Embryonic facial prominence (tissue), 1 donor: ENCODE measurements around the gene FRMD1.

ENCODE experiments used
- DNase-seq: peaks from one replicate; pipeline ENCODE4 v3.0.0-alpha.2; 2016; ENCODE audit errors: extremely low spot score

FRMD1 gene

GRCh38 chr6:168027521-168027920 is 51.5 kb downstream of the FRMD1 start:
- no peak for DNase-seq

- DNase-seq, result no peak
Measured at GRCh38 chr6:168026925-168027324, 52.1 kb downstream of the FRMD1 start.

- no peak for DNase-seq
Measured at GRCh38 chr6:168025831-168026710, 52.9 kb downstream of the FRMD1 start.

- DNase-seq, result no peak
Measured at GRCh38 chr6:168024951-168025510, 54.0 kb downstream of the FRMD1 start.

- DNase-seq, result no peak
Measured at GRCh38 chr6:168022488-168023321, 56.3 kb downstream of the FRMD1 start.

- no peak for DNase-seq
Measured at GRCh38 chr6:168021581-168021980, 57.4 kb downstream of the FRMD1 start.

GRCh38 chr6:168020242-168020641 is 58.8 kb downstream of the FRMD1 start:
- no peak for DNase-seq

- no peak for DNase-seq
Measured at GRCh38 chr6:168018664-168019063, 60.3 kb downstream of the FRMD1 start.

GRCh38 chr6:168017629-168018028 is 61.4 kb downstream of the FRMD1 start:
- no peak for DNase-seq

GRCh38 chr6:168016721-168017525 is 62.1 kb downstream of the FRMD1 start:
- peak; percentile 25 for DNase-seq

- no peak for DNase-seq
Measured at GRCh38 chr6:168016176-168016620, 62.8 kb downstream of the FRMD1 start.

- no peak for DNase-seq
Measured at GRCh38 chr6:168015482-168016175, 63.4 kb downstream of the FRMD1 start.

- no peak for DNase-seq
Measured at GRCh38 chr6:168015009-168015408, 64.0 kb downstream of the FRMD1 start.

GRCh38 chr6:168014428-168014827 is 64.6 kb downstream of the FRMD1 start:
- peak; percentile 39 for DNase-seq

GRCh38 chr6:168013250-168013915 is 65.6 kb downstream of the FRMD1 start:
- DNase-seq, result no peak

GRCh38 chr6:168012431-168013249 is 66.4 kb downstream of the FRMD1 start:
- no peak for DNase-seq

- no peak for DNase-seq
Measured at GRCh38 chr6:168011291-168011690, 67.7 kb downstream of the FRMD1 start.

- DNase-seq, result no peak
Measured at GRCh38 chr6:168009331-168009730, 69.7 kb downstream of the FRMD1 start.

GRCh38 chr6:168007592-168008338 is 71.2 kb downstream of the FRMD1 start:
- DNase-seq, result no peak
